ENCODE results near the gene NOXA1.

Gene NOXA1

GRCh38 chr9:137454597-137455358 is 31.6 kb downstream of the NOXA1 start:
- DNase-seq (ENCODE audit: low spot score): no peak

- DNase-seq (ENCODE audit: low spot score): no peak
Observed at GRCh38 chr9:137455359-137455991, 32.3 kb downstream of the NOXA1 start.

GRCh38 chr9:137456061-137456863 is 33.1 kb downstream of the NOXA1 start:
- DNase-seq (ENCODE audit: low spot score): no peak

- no peak for DNase-seq (ENCODE audit: low spot score)
Observed at GRCh38 chr9:137456864-137457405, 33.7 kb downstream of the NOXA1 start.

- no peak for DNase-seq (ENCODE audit: low spot score)
Observed at GRCh38 chr9:137457406-137458193, 34.4 kb downstream of the NOXA1 start.

- DNase-seq (ENCODE audit: low spot score): no peak
Observed at GRCh38 chr9:137458194-137459151, 35.3 kb downstream of the NOXA1 start.

GRCh38 chr9:137459152-137459600 is 36.0 kb downstream of the NOXA1 start, which contains the start of gene NSMF:
NSMF (minus strand) TSS chr9:137459334; CDS start chr9:137459102, 232 bp downstream.
- peak; percentile 100 for DNase-seq (ENCODE audit: low spot score)

- no peak for DNase-seq (ENCODE audit: low spot score)
Observed at GRCh38 chr9:137459601-137460362, 36.6 kb downstream of the NOXA1 start.

GRCh38 chr9:137460363-137461315 is 37.4 kb downstream of the NOXA1 start:
- no peak for DNase-seq (ENCODE audit: low spot score)

- no peak for DNase-seq (ENCODE audit: low spot score)
Observed at GRCh38 chr9:137461316-137461662, 38.1 kb downstream of the NOXA1 start.

GRCh38 chr9:137461663-137462395 is 38.6 kb downstream of the NOXA1 start:
- peak; percentile 87 for DNase-seq (ENCODE audit: low spot score)

GRCh38 chr9:137462396-137462985 is 39.3 kb downstream of the NOXA1 start:
- no peak for DNase-seq (ENCODE audit: low spot score)

- DNase-seq (ENCODE audit: low spot score): no peak
Observed at GRCh38 chr9:137462986-137463930, 40.1 kb downstream of the NOXA1 start.

GRCh38 chr9:137463931-137464290 is 40.7 kb downstream of the NOXA1 start:
- no peak for DNase-seq (ENCODE audit: low spot score)

GRCh38 chr9:137464291-137464999 is 41.3 kb downstream of the NOXA1 start:
- no peak for DNase-seq (ENCODE audit: low spot score)

All from germinal center (tissue), 1 donor.